ENCODE measurements around the gene ELAVL1.

DNA sequence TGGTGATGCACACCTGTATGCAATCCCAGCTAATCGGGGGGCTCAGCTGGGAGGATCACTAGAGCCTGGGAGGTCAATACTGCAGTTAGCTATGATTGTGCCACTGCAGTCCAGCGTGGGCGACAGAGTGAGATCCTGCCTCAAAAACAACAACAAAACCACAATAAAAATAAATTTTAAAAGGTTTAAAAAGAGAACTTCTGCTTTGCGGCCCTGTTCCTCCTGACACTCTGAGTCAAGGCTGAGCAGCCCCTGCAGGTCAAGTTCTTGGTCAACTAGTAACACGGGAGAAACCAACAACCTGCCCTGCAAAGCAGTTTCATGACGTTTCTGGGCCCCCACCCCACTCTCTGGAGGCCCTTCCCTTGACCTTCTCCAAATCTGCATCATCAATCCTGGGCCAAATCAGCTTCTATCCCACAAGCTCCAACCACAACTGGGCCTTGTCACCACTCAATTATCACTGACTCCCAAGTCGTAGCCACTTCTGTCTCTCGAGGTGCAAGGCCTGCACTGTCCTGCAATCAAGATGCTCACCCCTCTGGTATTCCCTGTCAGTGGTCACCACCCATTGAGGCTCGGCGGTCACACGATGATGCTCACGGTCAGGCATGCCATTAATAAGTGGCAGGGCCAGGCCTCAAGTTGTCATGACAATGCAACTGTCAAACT, 7.5 kb downstream of the ELAVL1 start:
- TF ChIP-seq, protein P1, sequence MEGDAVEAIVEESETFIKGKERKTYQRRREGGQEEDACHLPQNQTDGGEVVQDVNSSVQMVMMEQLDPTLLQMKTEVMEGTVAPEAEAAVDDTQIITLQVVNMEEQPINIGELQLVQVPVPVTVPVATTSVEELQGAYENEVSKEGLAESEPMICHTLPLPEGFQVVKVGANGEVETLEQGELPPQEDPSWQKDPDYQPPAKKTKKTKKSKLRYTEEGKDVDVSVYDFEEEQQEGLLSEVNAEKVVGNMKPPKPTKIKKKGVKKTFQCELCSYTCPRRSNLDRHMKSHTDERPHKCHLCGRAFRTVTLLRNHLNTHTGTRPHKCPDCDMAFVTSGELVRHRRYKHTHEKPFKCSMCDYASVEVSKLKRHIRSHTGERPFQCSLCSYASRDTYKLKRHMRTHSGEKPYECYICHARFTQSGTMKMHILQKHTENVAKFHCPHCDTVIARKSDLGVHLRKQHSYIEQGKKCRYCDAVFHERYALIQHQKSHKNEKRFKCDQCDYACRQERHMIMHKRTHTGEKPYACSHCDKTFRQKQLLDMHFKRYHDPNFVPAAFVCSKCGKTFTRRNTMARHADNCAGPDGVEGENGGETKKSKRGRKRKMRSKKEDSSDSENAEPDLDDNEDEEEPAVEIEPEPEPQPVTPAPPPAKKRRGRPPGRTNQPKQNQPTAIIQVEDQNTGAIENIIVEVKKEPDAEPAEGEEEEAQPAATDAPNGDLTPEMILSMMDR (conservative IDR thresholded peaks at IDR 0.05 in 1 of 2, IDR thresholded peaks at IDR 0.05 in 1 of 2; ENCODE audit: extremely low read depth in 1 of 2, insufficient read depth in 1 of 2, low read depth in 1 of 2, low read length in 2 of 2): no peak
- TF ChIP-seq EZH2 (IDR thresholded peaks at IDR 0.05; ENCODE audit: borderline replicate concordance, low read length): no peak
